HL-60 (cell line): ENCODE data around the gene PNMA8C.

Experiments
- CTCF ChIP-seq: IDR thresholded peaks from one replicate; pipeline ENCODE4 v1.5.1; 2011; ENCODE audit warnings: low read length, control low read depth, inconsistent platforms; ENCODE audit not compliant: insufficient read depth
- GABPA ChIP-seq: IDR thresholded peaks from 2 replicates; pipeline ENCODE4 v1.6.1; 2012; ENCODE audit warnings: low read depth
- POLR2AphosphoS5 ChIP-seq: IDR thresholded peaks from 2 replicates; pipeline ENCODE4 v1.6.1; 2012; ENCODE audit warnings: low read depth
- REST ChIP-seq: IDR thresholded peaks from 2 replicates; pipeline ENCODE4 v1.6.1; 2012; ENCODE audit warnings: low read depth; ENCODE audit not compliant: insufficient replicate concordance
- SPI1 ChIP-seq: IDR thresholded peaks from 2 replicates; pipeline ENCODE4 v1.6.1; 2012; ENCODE audit warnings: low read depth, mild to moderate bottlenecking, borderline replicate concordance

- TF ChIP-seq CTCF = no peak
- TF ChIP-seq REST = no peak
- no peak for TF ChIP-seq POLR2AphosphoS5
- no peak for TF ChIP-seq GABPA
- no peak for TF ChIP-seq SPI1
These were observed 19.5 kb downstream of the PNMA8C start for GRCh38 chr19:46409191-46409590.
